GM12801 (cell line): ENCODE measurements around the gene CYP2F1.

Experiments used
- TF ChIP-seq, protein P1 (sequence below): IDR thresholded peaks from one replicate; pipeline ENCODE4 v1.5.1; 2011; ENCODE audit warnings: control low read depth; ENCODE audit not compliant: insufficient read length; ENCODE audit errors: extremely low read depth

Gene CYP2F1

DNA sequence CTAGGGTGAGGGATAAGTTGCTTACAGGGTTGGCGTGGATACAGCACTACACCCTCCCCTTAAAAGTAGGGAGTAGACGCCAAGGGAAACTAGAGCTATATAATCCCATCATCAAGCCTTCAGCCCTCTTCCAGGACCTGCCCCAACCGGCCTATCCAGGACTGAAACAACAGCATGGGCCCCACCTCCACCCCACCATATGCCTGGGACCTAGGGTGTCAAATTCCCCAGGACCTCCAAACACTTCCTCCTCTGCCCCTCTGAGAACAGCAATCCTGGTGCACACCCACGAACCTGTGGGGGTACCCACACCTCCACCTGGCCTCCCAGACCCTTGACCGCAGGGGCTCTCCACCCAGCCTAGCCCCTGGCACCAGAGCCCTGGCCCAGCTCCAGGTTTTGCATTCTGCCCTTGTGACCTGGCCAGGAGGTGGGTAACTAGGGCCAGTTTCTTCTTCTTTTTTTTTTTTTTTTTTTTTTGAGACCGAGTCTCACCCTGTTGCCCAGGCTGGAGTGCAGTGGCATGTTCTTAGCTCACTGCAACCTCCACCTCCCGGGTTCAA lies 1.4 kb upstream of the CYP2F1 start:
- TF ChIP-seq, protein P1, sequence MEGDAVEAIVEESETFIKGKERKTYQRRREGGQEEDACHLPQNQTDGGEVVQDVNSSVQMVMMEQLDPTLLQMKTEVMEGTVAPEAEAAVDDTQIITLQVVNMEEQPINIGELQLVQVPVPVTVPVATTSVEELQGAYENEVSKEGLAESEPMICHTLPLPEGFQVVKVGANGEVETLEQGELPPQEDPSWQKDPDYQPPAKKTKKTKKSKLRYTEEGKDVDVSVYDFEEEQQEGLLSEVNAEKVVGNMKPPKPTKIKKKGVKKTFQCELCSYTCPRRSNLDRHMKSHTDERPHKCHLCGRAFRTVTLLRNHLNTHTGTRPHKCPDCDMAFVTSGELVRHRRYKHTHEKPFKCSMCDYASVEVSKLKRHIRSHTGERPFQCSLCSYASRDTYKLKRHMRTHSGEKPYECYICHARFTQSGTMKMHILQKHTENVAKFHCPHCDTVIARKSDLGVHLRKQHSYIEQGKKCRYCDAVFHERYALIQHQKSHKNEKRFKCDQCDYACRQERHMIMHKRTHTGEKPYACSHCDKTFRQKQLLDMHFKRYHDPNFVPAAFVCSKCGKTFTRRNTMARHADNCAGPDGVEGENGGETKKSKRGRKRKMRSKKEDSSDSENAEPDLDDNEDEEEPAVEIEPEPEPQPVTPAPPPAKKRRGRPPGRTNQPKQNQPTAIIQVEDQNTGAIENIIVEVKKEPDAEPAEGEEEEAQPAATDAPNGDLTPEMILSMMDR, result no peak

DNA sequence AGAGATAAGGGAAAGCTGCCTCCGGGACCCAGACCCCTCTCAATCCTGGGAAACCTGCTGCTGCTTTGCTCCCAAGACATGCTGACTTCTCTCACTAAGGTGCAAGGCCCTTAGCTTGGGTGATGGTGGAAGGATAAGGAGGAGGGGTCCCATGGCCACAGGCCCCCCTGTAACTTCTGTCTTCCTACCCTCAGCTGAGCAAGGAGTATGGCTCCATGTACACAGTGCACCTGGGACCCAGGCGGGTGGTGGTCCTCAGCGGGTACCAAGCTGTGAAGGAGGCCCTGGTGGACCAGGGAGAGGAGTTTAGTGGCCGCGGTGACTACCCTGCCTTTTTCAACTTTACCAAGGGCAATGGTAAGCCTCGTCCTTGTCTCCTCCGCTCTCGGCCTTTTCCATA lies 2.0 kb downstream of the CYP2F1 start:
- TF ChIP-seq, protein P1, result no peak

DNA sequence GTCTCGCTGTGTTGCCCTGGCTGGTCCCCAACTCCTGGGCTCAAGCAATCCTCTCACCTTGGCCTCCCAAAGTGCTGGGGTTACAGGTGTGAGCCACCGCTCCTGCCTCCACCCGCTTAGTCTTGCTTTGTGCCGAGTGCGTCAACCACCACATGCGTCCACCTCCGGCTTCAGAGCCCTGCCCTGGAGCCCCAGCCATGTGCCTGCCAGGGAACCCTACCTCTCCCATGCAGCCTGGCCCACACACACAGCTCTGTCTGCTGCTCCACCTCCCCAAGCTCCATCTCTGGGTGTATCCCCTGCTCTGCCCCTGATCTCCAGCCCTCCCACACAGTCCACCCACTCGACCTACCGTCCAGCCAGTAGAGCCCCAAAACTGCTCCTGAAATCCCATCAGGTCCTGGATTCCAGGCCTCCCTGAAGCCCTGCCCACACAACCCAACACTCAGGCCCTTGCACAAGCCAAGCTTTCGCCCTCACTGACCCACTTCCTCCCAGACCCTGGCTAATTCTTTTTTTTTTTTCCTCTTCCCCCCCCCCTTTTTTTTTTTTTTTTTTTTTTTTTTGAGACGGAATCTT lies 9.6 kb downstream of the CYP2F1 start:
- TF ChIP-seq, protein P1, result no peak

DNA sequence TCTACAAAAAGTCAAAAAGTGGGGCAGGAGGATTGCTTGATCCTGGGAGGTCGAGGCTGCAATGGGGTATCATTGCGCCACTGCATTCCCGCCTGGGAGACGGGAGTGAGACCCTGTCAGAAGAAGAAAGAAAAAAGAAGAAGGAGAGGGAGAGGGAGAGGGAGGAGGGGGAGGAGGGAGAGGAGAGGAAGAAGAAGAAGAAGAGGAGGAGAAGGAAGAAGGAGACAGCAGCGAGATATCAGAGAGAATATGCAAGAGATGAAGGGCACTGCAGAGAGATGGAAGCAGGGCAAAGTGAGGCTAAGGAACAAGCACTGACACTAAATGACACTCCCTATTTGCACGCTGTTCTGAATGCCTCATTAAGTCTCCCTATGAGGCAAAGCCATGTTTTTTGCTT lies 14.5 kb downstream of the CYP2F1 start:
- TF ChIP-seq, protein P1, result no peak

DNA sequence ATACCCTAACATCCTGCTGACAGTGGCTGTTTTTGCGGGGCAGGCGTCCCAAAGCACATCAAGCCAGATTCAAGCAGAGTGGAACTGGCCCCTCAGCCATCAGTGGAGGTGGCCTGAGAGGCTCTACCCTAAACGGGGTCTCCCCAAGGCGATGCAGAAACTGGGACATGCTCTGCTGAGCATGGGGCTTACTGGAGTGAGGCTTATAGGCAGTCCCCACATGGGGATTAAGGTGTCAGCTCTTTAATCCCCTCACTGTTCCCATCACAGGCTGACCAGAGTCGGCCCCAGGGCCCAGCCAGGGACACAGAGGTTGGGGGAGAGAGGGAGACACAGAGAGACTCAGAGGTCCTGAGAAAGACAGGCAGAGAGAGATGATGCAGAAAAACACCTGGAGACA lies 17.0 kb downstream of the CYP2F1 start:
- TF ChIP-seq, protein P1, result no peak

DNA sequence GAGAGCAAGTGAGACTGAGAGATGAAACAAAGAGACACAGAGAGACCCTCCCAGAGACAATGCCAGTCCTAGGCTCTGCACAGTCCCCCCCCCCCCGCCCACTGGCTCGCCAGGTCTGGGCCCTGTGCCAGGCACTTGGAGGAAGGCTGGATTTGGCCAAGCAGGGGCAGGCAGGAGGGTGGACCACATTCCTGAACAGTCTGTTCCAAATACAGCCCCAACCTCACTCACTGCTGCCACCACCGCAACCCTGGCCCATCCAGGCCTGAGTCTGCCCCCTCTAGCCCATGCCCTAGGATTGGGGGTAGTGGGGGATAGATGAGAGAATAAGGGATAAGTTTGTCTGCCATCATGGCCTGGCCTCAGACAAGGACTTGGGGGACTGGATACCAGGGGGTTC lies 19.0 kb downstream of the CYP2F1 start:
- TF ChIP-seq, protein P1, result no peak

DNA sequence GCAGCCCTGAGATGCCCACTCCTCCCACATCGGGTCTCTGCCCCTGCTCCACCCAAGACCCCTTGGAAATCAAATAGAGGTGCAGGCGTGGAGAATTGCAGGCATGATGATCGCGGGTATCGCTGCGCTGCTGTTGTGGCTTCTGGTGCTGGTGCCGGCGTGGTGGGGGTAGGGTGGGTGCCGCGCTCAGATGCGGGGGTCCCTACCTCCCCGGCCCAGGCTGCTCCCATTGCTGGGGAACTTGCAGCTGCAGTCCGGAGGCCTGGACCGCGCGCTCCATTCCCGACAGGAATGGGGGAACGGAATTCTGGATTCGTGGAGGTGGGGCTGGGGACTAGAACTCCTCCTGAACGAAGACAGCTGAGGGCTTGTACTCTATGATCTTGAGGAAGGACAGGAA lies 20.4 kb downstream of the CYP2F1 start:
- TF ChIP-seq, protein P1, result no peak
